Superior temporal gyrus (tissue), 1 donor: ENCODE data around the gene NR3C2.
"Not testable (repeated sequence)": the region's sequence is repeated elsewhere in the genome, so short reads cannot be mapped to it uniquely, and the experiment has no call there.

Source experiments
- DNase-seq: peaks from one replicate; pipeline ENCODE4 v3.0.0-alpha.2; 2016; ENCODE audit errors: extremely low spot score

Gene NR3C2

DNA sequence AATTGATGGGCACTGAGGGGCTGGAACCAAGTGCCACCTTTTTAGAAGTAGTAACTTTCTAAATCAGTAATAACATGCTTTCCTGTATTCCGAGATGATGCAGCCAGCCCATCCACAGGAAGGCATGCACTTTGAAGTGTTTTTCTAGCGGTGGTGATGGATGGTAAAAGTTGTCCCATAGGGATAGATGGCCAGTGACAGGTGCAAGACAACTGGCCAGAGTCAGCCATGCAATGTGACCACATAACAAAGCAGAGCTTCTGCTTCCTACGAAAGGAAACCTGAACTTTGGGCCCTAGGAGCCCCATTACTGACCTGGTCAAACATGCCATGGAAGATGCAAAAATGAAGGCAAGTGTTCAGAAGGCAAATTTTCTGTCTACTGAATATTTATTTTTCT lies 72.3 kb downstream of the NR3C2 start:
- DNase-seq, result no peak

DNA sequence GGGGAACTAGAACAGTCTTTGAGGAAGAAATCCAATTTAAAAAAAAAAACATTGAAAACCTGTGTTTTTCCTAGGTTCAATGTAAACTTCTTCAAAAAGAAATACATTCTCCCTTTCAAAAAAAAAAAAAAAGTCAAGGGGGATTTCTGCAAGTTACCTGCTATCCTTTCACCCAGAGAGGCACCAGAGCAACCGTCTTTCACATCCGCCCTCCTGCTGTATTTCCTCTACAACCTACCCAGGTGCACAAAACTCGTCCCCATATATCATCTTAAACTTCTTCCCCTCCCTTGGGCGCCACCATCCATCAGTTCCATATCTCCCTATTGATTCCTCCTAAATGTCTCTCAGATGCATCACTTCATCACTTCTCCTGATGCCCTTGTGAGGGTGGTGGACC lies 74.5 kb downstream of the NR3C2 start:
- DNase-seq, result no peak

DNA sequence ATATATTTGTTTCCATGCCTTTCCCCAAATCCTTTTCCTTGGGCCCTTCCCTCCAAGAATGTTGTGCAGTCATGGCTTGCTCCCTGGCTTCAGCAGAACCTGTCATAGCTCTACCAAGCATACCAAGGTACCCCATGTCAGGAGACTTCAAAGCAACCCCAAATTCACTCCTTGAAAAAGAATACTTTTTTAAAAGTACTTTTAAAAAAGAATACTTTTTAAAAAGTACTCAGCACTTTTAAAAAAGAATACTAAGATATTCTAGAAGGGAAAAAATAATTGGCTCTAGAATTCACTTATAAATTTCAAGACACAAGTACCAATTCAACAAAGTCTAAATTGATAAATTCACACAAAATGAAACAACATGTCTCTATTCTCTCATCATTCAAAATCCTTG lies 76.0 kb downstream of the NR3C2 start:
- DNase-seq, result no peak

- no peak for DNase-seq
These were observed 77.7 kb downstream of the NR3C2 start for GRCh38 chr4:148364525-148364924.

GRCh38 chr4:148359769-148360168 lies 82.4 kb downstream of the NR3C2 start:
- DNase-seq, result no peak

GRCh38 chr4:148355442-148356123 lies 86.6 kb downstream of the NR3C2 start:
- no peak for DNase-seq

GRCh38 chr4:148354186-148354585 lies 88.0 kb downstream of the NR3C2 start:
- DNase-seq, result no peak

DNA sequence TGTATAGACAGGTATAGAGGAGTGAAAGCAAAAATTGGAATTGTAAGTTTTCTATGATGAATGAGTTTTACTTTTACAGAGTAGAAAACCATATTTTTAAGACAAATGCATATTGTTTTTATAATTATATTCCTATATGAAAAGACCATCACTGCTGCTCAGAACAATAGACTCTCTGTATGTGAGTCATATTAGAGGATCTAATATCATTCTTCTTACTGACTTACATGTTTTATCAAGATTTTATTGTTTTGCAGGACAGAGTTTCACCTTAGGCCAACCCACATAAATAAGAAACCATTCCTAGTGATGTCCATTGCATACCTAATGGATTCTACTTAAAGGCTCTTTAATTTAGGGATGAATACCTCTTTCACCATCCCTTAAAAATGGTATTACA lies 88.6 kb downstream of the NR3C2 start:
- no peak for DNase-seq

DNA sequence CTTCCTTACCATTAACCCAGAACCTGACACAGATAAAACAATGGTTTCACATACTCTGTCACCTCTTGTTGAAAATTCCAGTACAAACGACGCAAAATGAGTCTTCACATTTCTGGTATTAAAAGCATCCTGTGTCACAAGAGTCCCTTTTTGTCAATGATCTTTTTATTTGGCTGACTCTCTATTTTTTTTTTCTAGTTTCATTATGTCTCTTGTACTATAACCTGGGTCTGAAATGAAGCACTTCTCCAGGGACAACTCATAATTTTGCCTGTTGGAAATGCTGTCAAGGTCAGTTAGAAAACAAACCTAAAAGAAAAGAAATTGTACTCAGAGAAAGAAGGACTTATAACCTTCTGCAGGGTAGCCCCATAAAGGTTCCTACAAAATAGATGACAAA lies 93.1 kb downstream of the NR3C2 start:
- no peak for DNase-seq

GRCh38 chr4:148346657-148347056 lies 95.6 kb downstream of the NR3C2 start:
- no peak for DNase-seq

GRCh38 chr4:148345509-148345908 lies 96.7 kb downstream of the NR3C2 start:
- DNase-seq, result no peak

- no peak for DNase-seq
These were observed 97.3 kb downstream of the NR3C2 start for GRCh38 chr4:148344941-148345340.

DNA sequence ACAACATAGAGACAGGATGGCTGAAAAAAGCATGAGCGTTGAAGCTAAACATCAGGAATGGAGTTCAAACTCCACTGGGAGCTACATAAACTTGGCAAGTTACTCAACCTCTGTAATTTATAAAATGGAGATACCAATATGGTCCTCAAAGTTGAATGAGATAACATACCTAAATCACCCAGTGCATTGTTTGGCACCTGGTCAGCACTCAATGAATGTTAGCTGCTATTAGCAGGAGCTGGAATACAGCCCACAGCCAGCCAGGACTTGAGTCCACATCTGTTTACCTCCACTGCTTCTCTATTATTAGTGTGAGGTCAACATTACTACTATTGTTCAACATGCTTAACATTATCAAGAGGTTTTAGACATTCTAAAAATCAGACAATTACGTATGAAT lies 97.9 kb downstream of the NR3C2 start:
- no peak for DNase-seq

- DNase-seq, result no peak
These were observed 100.0 kb downstream of the NR3C2 start for GRCh38 chr4:148341980-148342800.

GRCh38 chr4:148335133-148335532 lies 107.1 kb downstream of the NR3C2 start:
- DNase-seq, result no peak

DNA sequence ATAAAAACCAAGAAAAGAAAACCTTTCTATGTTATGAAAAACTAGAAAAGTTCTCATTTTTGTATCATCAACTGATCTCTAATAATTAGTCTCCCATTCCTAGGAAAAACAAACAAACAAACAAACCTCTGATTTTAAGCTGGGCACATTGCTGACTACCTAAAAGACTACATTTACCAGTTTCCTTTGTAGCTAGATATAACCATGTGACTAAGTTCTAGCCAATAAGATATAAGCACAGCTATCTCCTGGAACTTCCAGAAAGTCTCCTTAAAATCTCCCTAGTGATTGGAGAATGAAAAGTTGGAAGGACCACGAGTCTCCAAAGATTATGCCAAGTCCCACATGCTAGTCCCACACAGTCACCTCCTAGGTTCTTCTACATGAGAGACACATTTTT lies 108.9 kb downstream of the NR3C2 start:
- no peak for DNase-seq

DNA sequence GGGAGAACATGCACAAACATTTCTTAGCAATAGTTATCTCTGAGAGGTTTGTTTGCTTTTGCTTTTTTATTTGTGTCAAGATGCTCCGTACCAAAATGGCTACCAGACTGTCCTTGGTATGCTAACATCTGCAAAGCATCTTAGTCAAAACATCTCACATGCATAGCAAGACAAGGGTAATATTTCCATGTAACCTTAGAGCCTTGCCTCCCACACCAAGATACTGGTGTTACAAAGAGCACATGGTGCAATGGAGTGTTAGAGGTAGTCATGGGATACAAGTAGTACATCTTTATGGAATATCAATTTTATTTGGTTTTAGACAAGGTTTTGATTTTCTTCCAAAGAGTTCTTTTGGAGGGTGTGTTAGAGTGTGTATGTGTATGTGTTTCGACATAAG lies 109.7 kb downstream of the NR3C2 start:
- no peak for DNase-seq

DNA sequence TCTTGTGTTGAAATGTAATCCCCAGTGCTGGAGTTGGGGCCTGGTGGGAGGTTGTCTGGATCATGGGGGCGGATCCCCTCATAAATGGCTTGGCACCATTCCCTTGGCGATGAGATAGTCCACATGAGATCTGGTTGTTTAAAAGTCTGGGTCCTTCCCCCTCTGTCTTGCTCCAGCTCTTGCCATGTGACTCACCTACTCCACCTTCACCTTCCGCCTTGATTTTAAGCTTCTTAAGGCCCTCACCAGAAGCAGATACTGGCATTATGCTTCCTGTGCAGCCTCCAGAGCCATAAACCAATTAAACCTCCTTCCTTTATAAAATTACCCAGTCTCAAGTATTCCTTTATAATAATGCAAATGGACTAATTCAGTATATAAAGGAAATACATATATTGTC lies 111.5 kb downstream of the NR3C2 start:
- no peak for DNase-seq

DNA sequence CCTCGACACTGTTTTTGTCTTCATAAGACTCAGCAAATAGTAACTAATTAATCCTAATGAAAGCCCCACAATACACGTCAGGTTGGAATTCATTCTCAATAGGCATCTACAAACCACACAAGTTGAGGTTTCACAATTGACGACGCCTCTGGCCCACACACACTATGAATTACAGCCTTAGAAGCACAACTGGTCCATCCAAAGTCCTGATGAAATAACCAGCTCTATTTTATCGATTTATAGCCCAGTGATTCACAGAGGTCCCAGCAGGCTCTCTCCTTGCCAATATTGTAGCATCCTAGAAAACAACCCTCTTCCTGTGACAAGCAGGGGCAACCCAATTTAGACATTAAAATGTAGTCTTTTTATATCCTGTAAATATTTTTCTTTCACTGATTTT lies 112.1 kb downstream of the NR3C2 start:
- no peak for DNase-seq

GRCh38 chr4:148329751-148330150 lies 112.5 kb downstream of the NR3C2 start:
- DNase-seq, result no peak

- DNase-seq, result no peak
These were observed 114.5 kb downstream of the NR3C2 start for GRCh38 chr4:148327683-148328082.

GRCh38 chr4:148323316-148323715 lies 118.9 kb downstream of the NR3C2 start:
- DNase-seq, result not testable (repeated sequence)

- no peak for DNase-seq
These were observed 127.2 kb downstream of the NR3C2 start for GRCh38 chr4:148315049-148315448.
